C4-2B (cell line): Measurements from ENCODE around the gene NBPF1.
A peak's percentile ranks its signal among the peaks of the same experiment; 100 is the strongest.
"Not testable (repeated sequence)": the region's sequence is repeated elsewhere in the genome, so short reads cannot be mapped to it uniquely, and the experiment has no call there.

Source experiments
- H3K27ac ChIP-seq: fragments of 450-650 bp; 2 replicates; pipeline ENCODE4 v1.5.1; 2017

The NBPF1 gene

DNA sequence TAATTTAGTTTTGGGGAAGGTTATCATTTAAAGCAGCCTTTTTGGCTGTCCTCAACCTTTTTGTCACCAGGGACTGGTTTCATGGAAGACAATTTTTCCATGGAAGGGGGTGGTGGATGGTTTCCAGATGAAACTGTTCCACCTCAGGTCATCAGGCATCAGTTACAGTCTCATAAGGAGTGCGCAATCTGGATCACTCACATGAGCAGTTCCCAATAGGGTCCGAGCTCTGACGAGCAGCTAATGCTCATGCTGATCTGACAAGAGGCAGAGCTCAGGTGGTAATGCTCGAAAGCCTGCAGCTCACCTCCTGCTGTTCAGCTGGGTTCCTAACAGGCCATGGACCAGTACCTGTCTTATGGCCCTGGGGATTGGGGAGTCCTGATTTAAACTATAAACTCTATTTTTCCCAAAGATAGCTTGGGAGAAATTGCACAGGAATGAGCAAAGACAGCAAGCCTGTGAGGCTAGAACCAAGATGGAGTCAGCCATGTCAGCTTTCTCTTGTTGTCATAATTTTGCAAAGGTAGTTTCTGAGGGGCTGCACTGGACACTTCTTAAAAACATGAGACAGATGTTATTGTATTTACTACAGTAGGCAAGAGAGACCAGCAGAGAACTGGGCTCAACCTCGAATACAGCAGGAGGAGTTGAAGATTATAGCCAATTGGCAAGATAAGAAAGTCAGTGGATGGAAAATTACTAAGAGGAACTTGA, 96.5 kb downstream of the NBPF1 start:
- H3K27ac ChIP-seq, result not testable (repeated sequence)

DNA sequence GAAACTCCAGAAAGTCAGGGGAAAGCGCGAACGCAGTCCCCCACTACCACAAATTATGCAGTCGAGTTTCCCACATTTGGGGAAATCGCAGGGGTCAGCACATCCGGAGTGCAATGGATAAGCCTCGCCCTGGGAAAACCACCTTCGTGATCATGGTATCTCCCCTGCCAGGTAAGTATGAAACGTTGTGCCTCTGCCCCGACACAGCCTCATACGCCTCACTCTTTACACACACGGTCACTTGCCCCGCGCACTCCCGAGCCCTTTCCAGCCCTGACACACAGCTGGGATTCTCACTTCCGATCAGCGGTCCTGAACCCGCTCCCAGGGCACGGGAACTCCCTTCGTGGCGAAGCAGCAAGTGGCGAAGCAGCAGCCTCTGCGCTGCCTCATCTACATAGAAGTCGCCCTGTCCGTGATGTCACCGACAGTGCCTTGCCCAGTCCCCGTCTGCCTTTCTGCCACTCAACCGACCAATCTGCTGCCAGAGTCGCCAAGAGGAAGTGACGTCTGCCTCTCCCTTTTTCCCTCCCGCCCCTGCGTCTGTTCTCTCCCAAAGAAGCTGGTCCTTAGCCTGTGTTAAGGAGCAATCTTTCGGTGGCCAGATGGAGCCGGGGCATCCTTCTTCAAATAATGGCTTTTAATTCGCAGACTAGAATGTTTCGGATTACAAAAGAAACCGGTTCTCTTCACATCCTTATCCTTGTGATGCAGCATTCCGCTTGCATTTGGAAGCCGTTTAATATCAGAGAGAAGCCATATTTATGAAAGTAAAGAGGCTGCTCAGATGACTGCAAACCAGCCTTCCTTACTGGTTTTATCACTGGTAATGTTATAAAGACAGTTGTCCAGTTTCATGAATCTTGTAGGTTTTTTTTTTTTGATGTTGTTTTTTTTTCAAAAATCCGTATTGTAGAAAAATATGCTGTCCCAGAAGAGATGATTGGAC, 99.0 kb downstream of the NBPF1 start, which contains the start of gene RNU1-1:
Gene RNU1-1 (minus strand): TSS at position 179 of the 949 bp plus-strand sequence.
- H3K27ac ChIP-seq, result peak within 1 kb of the TSS; percentile 50

GRCh38 chr1:16513412-16514106, 99.8 kb downstream of the NBPF1 start:
- H3K27ac ChIP-seq, result not testable (repeated sequence)

DNA sequence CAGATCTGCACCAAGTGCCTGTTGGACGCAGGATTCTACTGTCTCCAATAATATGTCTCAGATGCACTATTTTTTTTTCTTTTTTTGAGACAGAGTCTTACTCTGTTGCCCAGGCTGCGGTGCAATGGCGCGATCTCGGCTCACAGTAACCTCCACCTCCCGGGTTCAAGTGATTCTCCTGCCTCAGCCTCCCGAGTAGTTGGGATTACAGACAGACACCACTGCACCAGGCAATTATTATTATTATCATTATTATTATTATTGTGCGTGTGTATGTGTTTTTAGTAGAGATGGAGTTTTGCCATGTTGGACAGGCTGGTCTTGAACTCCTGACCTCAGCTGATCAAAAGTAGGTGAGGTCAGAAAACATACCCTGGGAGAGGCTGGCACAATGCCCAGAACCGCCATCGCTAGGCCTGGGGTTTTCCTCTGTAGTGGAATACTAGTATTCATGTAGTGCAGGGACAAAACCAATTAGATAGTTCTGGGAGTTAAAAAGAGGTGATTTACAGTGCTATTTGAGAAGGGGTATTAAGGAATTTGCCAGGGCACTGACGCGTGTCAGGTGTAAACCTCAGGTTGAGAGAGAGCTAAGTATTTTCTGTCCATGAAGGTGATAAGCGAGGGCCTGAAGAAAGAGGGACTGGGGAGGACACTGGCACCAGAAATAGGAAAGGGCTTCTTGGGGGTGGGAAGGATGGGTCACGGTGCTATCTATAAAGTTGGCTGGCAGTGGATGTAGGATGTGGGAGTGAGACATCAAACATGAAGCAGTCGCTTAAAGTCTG, 100.5 kb downstream of the NBPF1 start:
- not testable (repeated sequence) for H3K27ac ChIP-seq
